ENCODE results near the gene VARS2. TPM values are rescaled to one million over a fixed set of nuclear protein-coding genes. Genes with fewer than 3 reads are reported as not detected.
A peak's percentile ranks its signal among the peaks of the same experiment; 100 is the strongest.

VARS2 gene
- total and polyA plus RNA-seq, 9 of the 15 experiments (the other 6 are each of a cell fraction or from before 2014, with no cell fraction given), result 1.6 to 53.6 (median 29.9) TPM

GRCh38 chr6:30875244-30876038 is 38.6 kb upstream of the VARS2 start (continued):
- TF ChIP-seq MGA (IDR thresholded peaks at IDR 0.05) (peak; percentile 11; the same call in 1 of the 2 replicates), RFX7 (CRISPR knock-in tag; IDR thresholded peaks at IDR 0.05) (no peak), TAL1 (IDR thresholded peaks at IDR 0.05) (no peak), HDAC8 (tag; IDR thresholded peaks at IDR 0.05) (no peak; the same call in none of the 2 replicates), IFI16 (CRISPR knock-in tag; IDR thresholded peaks at IDR 0.05) (peak; percentile 80; the same call in 1 of the 2 replicates), RBM15 (IDR thresholded peaks at IDR 0.05; ENCODE audit: insufficient read depth, low read length) (no peak), MLLT1 (IDR thresholded peaks at IDR 0.05) (peak; percentile 94 to 96), PHB2 (IDR thresholded peaks at IDR 0.05; ENCODE audit: low read depth) (no peak), PTTG1 (tag; IDR thresholded peaks at IDR 0.05; ENCODE audit: low read depth) (peak; percentile 23; the same call in 1 of the 2 replicates), ZNF124 (CRISPR knock-in tag; IDR thresholded peaks at IDR 0.05) (no peak), RBFOX2 (IDR thresholded peaks at IDR 0.05; ENCODE audit: low read depth, low read length) (peak; percentile 77), TCF7 (IDR thresholded peaks at IDR 0.05; ENCODE audit: borderline replicate concordance) (no peak), ETV5 (CRISPR knock-in tag; IDR thresholded peaks at IDR 0.05; ENCODE audit: low read depth) (no peak), ATF4 (CRISPR knock-in tag; IDR thresholded peaks at IDR 0.05) (no peak), POLR2A (conservative IDR thresholded peaks at IDR 0.05) (peak; percentile 99)

All from K562 (cell line).